HG03025 (cell line): ENCODE measurements around the gene EHBP1L1.

Experiments used
- ATAC-seq: cut with Tn5 transposase; IDR thresholded peaks from one replicate; pipeline ENCODE4 v1.9.1; 2021; ENCODE audit warnings: mild to moderate bottlenecking, moderate library complexity; ENCODE audit not compliant: unreplicated experiment, low FRiP score

Gene EHBP1L1

DNA sequence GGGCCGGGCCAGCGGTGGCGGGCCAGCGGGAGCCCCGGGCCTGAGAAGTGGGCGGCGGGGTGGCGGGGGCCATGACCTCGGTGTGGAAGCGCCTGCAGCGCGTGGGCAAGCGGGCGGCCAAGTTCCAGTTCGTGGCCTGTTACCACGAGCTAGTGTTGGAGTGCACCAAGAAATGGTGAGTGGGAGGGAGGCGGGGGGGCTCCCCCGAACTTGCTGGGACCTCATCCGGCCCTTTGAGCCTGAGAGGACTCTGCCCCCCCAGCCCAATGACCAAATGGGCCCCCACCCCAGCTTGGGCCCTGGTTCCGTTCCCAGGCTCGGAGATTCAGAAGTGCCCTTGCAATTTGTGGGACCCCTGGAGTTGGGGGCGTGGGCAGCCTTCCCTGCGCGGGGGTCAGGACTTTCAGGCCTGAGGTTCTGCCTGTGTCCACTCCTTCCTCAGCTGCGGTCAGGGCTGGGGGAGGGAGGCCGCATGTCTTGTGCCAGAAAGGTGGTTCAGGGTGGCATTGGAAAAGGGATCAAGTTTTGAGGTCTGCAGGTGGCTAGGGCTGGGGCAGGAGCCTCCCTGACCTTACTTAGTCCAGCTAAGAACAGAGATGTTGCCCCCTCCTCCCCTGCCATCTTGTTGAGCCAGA is 496 bp downstream of the EHBP1L1 start:
- ATAC-seq, result no peak

DNA sequence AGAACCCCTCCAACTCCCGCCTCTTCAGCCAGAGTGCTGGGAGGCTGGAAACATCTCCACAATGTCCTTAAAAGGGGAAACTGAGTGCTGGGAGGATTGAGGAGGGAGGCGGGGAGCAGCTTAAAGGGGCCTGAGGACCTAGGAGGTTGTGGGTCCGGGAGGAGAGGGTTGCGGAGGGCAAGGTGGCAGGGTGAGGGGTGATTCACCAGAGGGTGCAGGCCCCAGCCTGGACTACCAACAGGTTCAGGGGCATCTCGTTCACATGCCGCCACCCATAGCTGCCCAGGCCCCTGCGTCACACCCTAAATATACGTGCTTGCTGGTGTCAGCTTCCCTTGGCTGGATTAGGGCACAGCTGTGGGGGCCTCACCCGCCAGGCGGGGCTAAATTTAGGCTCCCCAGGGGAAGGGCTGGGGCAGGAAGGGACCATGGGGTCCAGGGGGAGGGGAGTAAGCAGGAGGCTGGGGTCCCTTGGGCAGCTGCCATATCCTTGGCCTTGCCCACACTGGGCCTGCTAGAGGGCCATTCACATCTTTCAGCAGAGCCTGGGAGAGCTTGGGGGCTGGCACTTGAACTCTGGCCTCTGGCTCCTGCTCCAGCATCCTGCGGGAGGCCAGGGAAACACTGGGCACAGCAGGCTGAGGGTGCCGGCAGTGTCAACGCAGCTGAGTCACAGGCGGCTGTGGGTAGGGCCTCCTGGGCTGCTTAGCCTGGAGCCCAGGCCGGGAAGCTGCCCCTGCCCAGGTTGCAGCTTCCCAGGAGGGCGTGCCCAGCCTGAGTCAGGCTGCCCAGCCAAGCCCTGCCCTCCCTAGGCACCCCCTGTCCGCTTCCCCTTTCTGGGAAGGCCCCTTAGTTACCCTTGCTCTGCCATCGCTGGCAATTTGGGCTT is 1.3 kb downstream of the EHBP1L1 start:
- no peak for ATAC-seq

GRCh38 chr11:65577756-65578109 is 1.9 kb downstream of the EHBP1L1 start:
- ATAC-seq, result no peak

- ATAC-seq, result no peak
Measured at GRCh38 chr11:65578134-65578533, 2.3 kb downstream of the EHBP1L1 start.

DNA sequence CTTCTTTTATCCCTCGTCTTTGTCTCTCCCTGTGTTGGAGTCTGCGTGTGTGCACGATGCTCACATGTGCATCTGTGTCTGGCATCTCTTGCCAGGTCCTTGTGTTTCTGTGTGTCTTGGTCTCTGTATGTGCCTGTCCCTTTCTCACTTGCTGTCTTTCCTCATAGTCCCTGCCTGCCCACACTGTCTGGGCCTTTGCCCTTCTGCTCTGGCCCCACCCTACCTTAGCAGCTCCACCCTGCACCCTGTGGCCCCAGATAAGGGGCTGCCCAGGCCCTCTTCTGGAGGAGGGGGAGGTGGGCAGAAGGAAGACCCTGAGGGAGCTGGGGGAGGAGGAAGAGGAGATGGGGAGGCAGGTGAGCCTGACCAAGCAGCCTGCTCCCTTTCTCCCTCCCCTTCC is 2.8 kb downstream of the EHBP1L1 start:
- no peak for ATAC-seq

DNA sequence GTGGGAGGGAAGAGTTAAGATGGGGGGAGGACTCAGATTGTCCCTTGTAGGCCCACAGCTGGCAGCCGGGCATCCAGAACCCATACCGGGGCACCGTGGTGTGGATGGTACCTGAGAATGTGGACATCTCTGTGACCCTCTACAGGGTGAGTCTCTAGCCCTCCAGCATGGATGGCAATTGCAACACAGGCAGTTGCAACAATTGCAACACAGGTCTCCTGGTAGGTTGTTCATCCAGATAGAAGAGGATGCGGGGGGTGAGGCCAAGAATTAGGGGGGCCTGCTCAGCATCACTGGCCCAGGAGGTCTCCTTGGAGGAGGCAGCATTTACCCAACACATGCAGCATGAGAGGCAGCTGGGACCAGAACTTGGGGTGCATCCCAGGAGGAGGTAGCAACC is 3.4 kb downstream of the EHBP1L1 start:
- no peak for ATAC-seq

DNA sequence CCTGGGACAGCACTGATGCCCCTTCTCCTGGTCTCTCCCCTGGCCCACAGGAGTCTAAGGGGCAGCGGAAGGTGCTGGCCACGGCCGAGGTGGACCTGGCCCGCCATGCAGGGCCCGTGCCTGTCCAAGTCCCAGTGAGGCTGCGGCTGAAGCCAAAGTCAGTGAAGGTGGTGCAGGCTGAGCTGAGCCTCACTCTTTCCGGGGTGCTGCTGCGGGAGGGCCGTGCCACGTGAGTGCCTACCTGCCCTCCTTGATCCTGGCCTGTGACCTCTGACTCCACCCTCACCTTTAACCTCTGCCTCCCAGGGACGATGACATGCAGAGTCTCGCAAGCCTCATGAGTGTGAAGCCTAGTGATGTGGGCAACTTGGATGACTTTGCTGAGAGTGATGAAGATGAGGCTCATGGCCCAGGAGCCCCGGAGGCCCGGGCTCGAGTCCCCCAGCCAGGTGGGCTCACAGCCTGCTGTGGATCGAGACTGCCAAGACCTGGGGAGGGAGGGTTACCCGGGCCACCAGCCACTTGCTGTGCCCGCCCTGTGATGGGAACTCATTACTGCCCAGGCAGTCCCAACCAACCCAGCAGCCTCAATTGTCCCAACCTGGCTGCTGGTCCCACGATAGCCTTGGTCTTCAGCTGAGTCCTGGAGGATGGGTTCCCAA is 4.3 kb downstream of the EHBP1L1 start:
- ATAC-seq, result no peak

GRCh38 chr11:65580756-65581155 is 4.9 kb downstream of the EHBP1L1 start:
- no peak for ATAC-seq

DNA sequence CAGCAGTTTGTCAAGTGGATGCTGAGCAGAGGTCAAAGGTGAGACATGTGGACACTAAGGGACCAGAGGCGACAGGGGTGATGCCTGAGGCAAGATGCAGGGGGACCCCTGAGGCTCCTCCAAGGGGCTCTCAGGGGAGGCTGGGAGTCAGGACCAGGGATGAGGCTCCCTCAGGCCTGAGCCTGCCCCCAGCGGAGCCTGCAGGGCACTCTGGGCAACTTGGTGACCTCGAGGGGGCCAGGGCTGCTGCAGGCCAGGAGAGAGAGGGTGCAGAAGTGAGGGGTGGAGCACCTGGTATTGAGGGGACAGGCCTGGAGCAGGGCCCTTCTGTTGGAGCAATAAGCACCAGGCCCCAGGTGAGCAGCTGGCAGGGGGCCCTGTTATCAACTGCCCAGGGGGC is 6.1 kb downstream of the EHBP1L1 start:
- no peak for ATAC-seq

DNA sequence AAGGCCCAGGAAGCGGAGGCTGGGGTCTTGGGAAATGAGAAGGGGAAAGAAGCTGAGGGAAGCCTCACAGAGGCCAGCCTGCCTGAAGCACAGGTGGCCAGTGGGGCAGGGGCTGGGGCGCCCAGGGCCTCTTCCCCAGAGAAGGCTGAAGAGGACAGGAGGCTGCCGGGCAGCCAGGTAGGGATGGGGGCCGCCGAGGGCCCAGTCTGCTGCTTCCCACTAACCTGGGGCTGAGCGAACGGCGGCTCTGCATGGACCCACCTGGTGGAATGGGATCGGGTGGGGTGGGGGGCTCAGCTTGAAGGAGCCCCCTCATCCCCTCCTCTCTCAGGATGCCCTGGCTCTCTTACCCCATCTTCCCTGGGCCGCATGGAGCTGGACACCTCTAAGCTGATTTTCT is 7.7 kb downstream of the EHBP1L1 start:
- ATAC-seq, result no peak

DNA sequence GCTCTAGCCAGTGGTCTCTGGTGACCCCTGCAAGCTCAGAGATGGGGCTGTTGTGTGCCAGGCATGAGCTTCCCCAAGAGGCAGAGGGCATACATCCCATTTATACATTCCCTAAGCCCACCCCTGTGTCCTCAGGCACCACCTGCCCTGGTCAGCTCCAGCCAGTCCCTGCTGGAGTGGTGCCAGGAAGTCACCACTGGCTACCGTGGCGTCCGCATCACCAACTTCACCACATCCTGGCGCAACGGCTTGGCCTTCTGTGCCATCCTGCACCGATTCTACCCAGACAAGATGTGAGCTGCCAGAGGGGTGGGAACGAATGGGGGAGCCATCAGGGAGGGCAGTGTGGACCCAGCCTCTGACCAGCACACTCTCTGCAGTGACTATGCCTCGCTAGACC is 8.3 kb downstream of the EHBP1L1 start:
- no peak for ATAC-seq

DNA sequence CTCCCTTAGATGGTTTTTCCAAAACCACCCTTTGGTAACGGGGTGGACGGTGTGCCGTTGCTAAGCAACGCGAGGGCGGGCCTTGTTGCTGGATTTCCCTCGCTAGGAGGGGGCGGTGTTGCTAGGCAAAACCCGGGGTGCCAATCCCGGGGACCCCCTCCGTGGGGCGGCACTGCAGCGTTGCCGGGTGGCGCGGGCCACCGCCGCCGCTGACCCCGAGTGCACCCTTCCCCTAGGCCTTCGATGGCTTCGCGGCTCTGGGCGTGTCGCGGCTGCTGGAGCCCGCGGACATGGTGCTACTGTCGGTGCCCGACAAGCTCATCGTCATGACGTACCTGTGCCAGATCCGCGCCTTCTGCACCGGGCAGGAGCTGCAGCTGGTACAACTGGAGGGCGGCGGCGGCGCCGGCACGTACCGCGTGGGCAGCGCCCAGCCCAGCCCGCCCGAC is 8.9 kb downstream of the EHBP1L1 start:
- ATAC-seq, result no peak

DNA sequence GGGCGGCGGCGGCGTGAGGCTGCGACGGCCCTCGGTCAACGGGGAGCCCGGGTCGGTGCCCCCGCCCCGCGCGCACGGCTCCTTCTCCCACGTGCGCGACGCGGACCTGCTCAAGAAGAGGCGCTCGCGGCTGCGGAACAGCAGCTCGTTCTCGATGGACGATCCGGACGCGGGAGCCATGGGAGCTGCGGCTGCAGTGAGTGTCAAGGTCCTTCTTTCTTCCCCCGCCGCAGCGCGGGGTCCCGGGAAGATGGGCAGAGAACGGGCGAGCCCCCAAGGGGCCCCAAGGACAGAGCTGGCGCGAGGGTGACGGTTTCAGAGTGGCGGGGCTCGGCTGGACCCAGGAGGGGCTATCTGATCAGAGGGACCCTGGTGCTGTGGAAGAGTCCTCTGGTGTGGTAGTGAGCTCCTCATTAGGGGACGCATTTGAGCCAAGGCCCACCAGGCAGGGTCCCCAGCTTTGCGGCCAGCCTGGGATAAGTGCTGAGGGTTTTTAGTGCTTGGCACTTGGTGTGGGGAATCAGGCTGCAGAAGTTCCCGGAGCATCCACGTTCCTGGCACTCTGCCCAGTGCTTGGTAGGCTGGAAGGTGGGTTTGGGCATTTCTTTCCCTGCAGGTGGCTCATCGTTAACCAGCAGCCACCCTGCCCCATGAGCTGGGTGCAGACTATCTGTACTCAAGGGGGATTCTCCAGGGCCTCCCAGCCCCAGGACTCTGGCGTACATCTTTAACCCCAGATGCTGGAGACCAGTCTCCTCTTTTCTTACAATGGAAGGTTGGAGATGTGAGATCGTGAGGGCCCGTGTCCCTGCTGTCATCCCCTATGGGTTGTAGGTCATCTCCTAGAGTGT is 9.8 kb downstream of the EHBP1L1 start:
- ATAC-seq, result no peak

DNA sequence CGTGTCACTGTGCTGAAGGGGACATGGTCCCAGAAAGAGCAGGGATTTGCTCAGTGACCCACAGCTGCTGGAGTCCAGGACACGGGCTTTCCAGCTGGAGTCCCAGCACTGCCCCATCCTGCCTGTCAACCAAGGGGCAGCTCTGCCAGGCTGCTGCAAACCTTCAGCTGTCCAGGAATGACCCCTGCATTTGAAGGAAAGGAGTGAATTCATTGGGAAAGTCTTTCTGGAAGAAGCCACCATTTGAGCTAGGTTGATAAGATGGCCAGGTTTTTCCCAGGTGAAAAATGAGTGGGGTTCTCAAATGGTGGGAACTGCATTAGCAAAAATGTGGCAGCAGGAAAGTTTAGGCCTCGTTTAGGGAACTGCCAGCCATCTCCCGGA is 10.4 kb downstream of the EHBP1L1 start:
- no peak for ATAC-seq

GRCh38 chr11:65586676-65587075 is 10.8 kb downstream of the EHBP1L1 start:
- no peak for ATAC-seq

DNA sequence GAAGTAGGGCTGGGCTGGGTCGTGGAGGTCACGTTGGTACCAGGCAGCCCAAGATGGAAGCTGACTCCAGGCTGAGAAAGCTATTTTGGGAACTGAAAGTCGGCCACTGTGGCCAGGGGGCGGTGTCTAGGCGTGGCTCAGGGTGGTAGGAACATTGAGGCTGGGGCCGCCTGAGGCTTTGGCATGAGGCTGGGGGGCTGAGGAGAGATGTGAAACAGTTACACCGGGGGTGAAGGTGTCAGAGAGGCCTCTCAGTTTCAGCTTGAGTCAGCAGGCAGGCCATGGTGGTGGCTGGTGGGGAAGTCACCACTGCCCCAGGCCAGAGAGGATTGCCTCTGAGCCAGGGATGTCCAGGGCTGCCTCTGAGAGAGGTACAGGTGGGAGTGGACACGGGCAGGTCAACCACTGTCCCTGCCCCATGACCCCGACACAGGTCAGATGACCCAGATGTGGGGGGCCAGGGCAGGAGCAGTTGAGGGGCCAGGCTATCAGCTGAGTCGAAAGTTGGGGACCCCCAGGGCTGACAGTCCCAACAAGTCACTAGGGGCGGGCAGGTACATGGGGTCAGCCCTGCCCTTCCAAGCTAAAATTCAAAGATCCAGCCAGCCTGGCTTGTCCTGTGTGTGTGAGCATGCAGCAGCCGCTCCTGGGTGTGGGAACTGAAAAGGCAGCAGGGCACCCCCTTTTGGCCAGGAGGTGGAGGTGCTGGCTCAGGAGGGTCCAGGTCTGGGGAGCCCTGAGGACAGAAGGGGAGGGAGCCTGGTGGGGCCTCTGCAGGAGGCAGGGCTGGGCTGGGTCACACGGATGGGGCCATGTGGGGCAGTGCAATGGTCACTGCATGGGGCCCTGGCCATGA is 12.6 kb downstream of the EHBP1L1 start:
- peak; percentile 67 for ATAC-seq

GRCh38 chr11:65589444-65590239 is 13.8 kb downstream of the EHBP1L1 start:
- no peak for ATAC-seq

GRCh38 chr11:65590240-65590738 is 14.4 kb downstream of the EHBP1L1 start:
- ATAC-seq, result no peak
